ENCODE measurements around the gene C5orf46. TPM values are rescaled to one million over a fixed set of nuclear protein-coding genes. Genes with fewer than 3 reads are reported as not detected.
"Not testable (repeated sequence)": the region's sequence is repeated elsewhere in the genome, so short reads cannot be mapped to it uniquely, and the experiment has no call there.

The C5orf46 gene
- total RNA-seq, 1 experiment from 2014 or later = 78.7 TPM

- intact Hi-C loops (cut with micrococcal nuclease) = no loop called here
- Histone ChIP-seq H3K4me2 (ENCODE audit: low read length) (peak overlapping the region; percentile 21; the same call in 1 of the 2 replicates), H4K20me1 (ENCODE audit: low read length) (no peaks in the 10 kb centered on the region), H3K4me1 (ENCODE audit: insufficient read depth, low read length) (peaks cover 16% of the 10 kb centered on the region), H3K4me3 (ENCODE audit: low read length) (peak overlapping the region; percentile 19; the same call in 1 of the 2 replicates), H3K79me2 (ENCODE audit: low read length) (no peaks in the 10 kb centered on the region), H3K9me2 (replicated peaks; ENCODE audit: low read length) (no peaks in the 10 kb centered on the region), H3K36me3 (ENCODE audit: low read depth, low read length) (0 out of 2 replicates have a peak, but pooled peaks cover 3% of the 10 kb centered on the region), H2AFZ (ENCODE audit: low read length) (no peak overlapping the region), H3K9ac (ENCODE audit: low read length) (peak overlapping the region; percentile 25; the same call in 1 of the 2 replicates), H3K9me3 (ENCODE audit: low read length) (no peaks in the 10 kb centered on the region), H3K27ac (ENCODE audit: low read length) (peak overlapping the region; percentile 80), H3F3A (ENCODE audit: low read length, unreplicated experiment) (no peaks in the 10 kb centered on the region), H3K27me3 (ENCODE audit: low read length) (no peaks in the 10 kb centered on the region)
- ChIA-PET POLR2A (ENCODE audit: unreplicated experiment) (no interaction called here), CTCF (no interaction called here)
- ATAC-seq = no peak
- no peak for DNase-seq
- no TSS peak for BruUV-seq (replicated peaks)
- TF ChIP-seq EZH2 (IDR thresholded peaks at IDR 0.05; ENCODE audit: low read length, unreplicated experiment) (no peak), CTCF (conservative IDR thresholded peaks at IDR 0.05; ENCODE audit: low read depth, low read length) (no peak)
These were observed 31.4 kb downstream of the C5orf46 start for GRCh38 chr5:147874910-147875367.

DNA sequence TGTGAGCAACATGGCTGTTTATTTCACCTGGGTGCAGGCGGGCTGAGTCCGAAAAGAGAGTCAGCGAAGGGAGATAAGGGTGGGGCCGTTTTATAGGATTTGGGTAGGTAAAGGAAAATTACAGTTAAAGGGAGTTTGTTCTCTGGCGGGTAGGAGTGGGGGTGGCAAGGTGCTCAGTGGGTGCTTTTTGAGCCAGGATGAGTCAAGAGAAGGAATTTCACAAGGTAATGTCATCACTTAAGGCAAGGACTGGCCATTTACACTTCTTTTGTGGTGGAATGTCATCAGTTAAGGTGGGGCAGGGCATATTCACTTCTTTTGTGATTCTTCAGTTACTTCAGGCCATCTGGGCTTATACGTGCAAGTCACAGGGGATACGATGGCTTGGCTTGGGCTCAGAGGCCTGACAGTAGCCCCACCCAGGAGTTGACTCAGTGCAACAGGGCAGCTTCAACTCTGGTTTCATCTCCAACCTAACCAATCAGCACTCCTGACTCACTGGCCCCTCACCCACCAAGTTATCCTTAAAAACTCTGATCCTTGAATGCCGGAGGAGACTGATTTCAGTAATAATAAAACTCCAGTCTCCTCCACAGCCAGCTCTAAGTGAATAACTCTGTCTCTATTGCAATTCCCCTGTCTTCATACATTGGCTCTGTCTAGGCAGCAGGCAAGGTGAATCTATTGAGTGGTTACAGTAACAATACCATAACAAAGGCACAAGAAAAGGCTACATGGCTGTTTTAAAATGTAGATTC, 32.0 kb downstream of the C5orf46 start:
- intact Hi-C loops (cut with micrococcal nuclease); H3K79me2 ChIP-seq (ENCODE audit: low read length); CTCF ChIA-PET; BruUV-seq (replicated peaks); POLR2A ChIA-PET (ENCODE audit: unreplicated experiment); H3K9me3 ChIP-seq (ENCODE audit: low read length); H4K20me1 ChIP-seq (ENCODE audit: low read length); H3K27me3 ChIP-seq (ENCODE audit: low read length); H3F3A ChIP-seq (ENCODE audit: low read length, unreplicated experiment); H3K9me2 ChIP-seq (replicated peaks; ENCODE audit: low read length); H2AFZ ChIP-seq (ENCODE audit: low read length); H3K36me3 ChIP-seq (ENCODE audit: low read depth, low read length): not testable (repeated sequence)
- Histone ChIP-seq H3K4me3 (ENCODE audit: low read length) (peak overlapping the region; percentile 19; the same call in 1 of the 2 replicates), H3K4me2 (ENCODE audit: low read length) (peak overlapping the region; percentile 21; the same call in 1 of the 2 replicates), H3K9ac (ENCODE audit: low read length) (peak overlapping the region; percentile 25; the same call in 1 of the 2 replicates), H3K4me1 (ENCODE audit: insufficient read depth, low read length) (peaks cover 17% of the 10 kb centered on the region), H3K27ac (ENCODE audit: low read length) (peak overlapping the region; percentile 80)
- DNase-seq (peak; percentile 70), ATAC-seq (peak; percentile 64)

DNA sequence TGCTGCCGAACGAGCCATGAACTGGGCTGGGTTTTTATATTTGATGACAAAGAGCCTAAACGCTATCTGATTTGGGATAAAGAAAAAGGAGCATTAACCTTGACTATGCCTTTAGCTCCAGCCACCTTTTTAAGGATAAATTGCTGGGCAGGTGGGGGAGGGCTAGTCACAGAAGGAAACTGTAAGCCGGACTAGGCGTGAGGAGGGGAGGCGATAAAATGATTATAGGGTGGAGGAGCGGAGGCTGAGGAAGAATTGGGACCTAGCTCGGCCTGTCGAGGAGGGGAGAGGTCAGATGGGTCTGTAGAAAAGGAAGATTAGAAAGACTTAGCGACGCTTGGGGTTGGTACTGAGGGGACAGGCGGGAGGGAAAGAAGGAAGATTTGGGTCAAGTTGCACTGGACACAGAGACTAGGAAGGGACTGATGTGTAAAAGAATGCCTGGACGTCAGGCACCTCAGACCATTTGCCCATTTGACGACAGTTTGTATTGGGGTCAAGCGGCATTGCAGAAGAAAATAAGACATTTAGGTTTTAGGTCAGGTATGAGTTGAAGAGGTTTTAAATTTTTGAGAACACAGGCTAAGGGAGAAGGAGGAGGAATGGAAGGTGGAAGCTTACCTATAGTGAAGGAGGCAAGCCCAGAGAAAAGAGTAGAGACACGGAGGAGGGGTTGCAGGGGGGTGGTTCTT, 33.4 kb downstream of the C5orf46 start:
- Histone ChIP-seq H3K27ac (ENCODE audit: low read length) (0 out of 2 replicates have a peak overlapping the region, but pooled peaks have one; percentile 49), H3K4me1 (ENCODE audit: insufficient read depth, low read length) (peaks cover 21% of the 10 kb centered on the region)
- POLR2A ChIA-PET (ENCODE audit: unreplicated experiment); H3K79me2 ChIP-seq (ENCODE audit: low read length); H4K20me1 ChIP-seq (ENCODE audit: low read length); H2AFZ ChIP-seq (ENCODE audit: low read length); H3K36me3 ChIP-seq (ENCODE audit: low read depth, low read length); H3K9ac ChIP-seq (ENCODE audit: low read length); ATAC-seq; H3K9me2 ChIP-seq (replicated peaks; ENCODE audit: low read length); intact Hi-C loops (cut with micrococcal nuclease); H3K9me3 ChIP-seq (ENCODE audit: low read length); CTCF ChIA-PET; DNase-seq; H3F3A ChIP-seq (ENCODE audit: low read length, unreplicated experiment); H3K27me3 ChIP-seq (ENCODE audit: low read length); BruUV-seq (replicated peaks); H3K4me3 ChIP-seq (ENCODE audit: low read length); H3K4me2 ChIP-seq (ENCODE audit: low read length): not testable (repeated sequence)

GRCh38 chr5:147871980-147872549, 34.3 kb downstream of the C5orf46 start:
- H3K79me2 ChIP-seq (ENCODE audit: low read length); H3K4me2 ChIP-seq (ENCODE audit: low read length); intact Hi-C loops (cut with micrococcal nuclease); H2AFZ ChIP-seq (ENCODE audit: low read length); H3K9ac ChIP-seq (ENCODE audit: low read length); H3K27ac ChIP-seq (ENCODE audit: low read length); H3K9me2 ChIP-seq (replicated peaks; ENCODE audit: low read length); BruUV-seq (replicated peaks); H3F3A ChIP-seq (ENCODE audit: low read length, unreplicated experiment); H3K27me3 ChIP-seq (ENCODE audit: low read length); H4K20me1 ChIP-seq (ENCODE audit: low read length); H3K9me3 ChIP-seq (ENCODE audit: low read length); H3K4me3 ChIP-seq (ENCODE audit: low read length); CTCF ChIA-PET; H3K36me3 ChIP-seq (ENCODE audit: low read depth, low read length); POLR2A ChIA-PET (ENCODE audit: unreplicated experiment); DNase-seq; ATAC-seq: not testable (repeated sequence)
- peaks cover 21% of the 10 kb centered on the region for H3K4me1 ChIP-seq (ENCODE audit: insufficient read depth, low read length)

GRCh38 chr5:147869892-147870291, 36.4 kb downstream of the C5orf46 start:
- H3K4me3 ChIP-seq (ENCODE audit: low read length); H3K9me3 ChIP-seq (ENCODE audit: low read length); BruUV-seq (replicated peaks); H3K9me2 ChIP-seq (replicated peaks; ENCODE audit: low read length); H3K79me2 ChIP-seq (ENCODE audit: low read length); H3K27ac ChIP-seq (ENCODE audit: low read length); CTCF ChIA-PET; H3F3A ChIP-seq (ENCODE audit: low read length, unreplicated experiment); intact Hi-C loops (cut with micrococcal nuclease); H3K27me3 ChIP-seq (ENCODE audit: low read length); H3K4me2 ChIP-seq (ENCODE audit: low read length); H2AFZ ChIP-seq (ENCODE audit: low read length); DNase-seq; ATAC-seq; H3K9ac ChIP-seq (ENCODE audit: low read length); H3K36me3 ChIP-seq (ENCODE audit: low read depth, low read length); POLR2A ChIA-PET (ENCODE audit: unreplicated experiment); H4K20me1 ChIP-seq (ENCODE audit: low read length): not testable (repeated sequence)
- H3K4me1 ChIP-seq (ENCODE audit: insufficient read depth, low read length) = peaks cover 12% of the 10 kb centered on the region

All from PC-3 (cell line).